Gastrocnemius medialis (tissue), 4 donors: Measurements from ENCODE around the gene AVP.

Experiments used
- CTCF ChIP-seq, 5 experiments: fragments of 450-650 bp in 3 of 5; fragments of 200-600 bp in 2 of 5; sonication (generic) in 2 of 5; IDR thresholded peaks in 4 of 5; conservative IDR thresholded peaks in 1 of 5; 1 replicate in 4 of 5; 2 replicates in 1 of 5; pipeline ENCODE4 v1.5.1; 2016 to 2019; ENCODE audit warnings: antibody characterized with exemption in 5 of 5, mild to moderate bottlenecking in 3 of 5, moderate library complexity in 3 of 5
- POLR2A ChIP-seq, 2 donors: fragments of 450-650 bp; IDR thresholded peaks; one replicate each; pipeline ENCODE4 v1.6.1; 2017; ENCODE audit warnings: antibody characterized with exemption in 2 of 2, mild to moderate bottlenecking in 2 of 2, moderate library complexity in 2 of 2

GRCh38 chr20:3041854-3042409 lies 42.6 kb downstream of the AVP start:
- TF ChIP-seq CTCF (IDR thresholded peaks at IDR 0.05 in 4 of 5, conservative IDR thresholded peaks at IDR 0.05 in 1 of 5), result no peak
- TF ChIP-seq POLR2A (IDR thresholded peaks at IDR 0.05), result no peak
